ENCODE data around the gene MUC12. TPM values are rescaled to one million over a fixed set of nuclear protein-coding genes. Genes with fewer than 3 reads are reported as not detected.

The MUC12 gene
- total RNA-seq, 1 experiment from 2014 or later, result 11.5 TPM

GRCh38 chr7:101066833-101067177 is 97.4 kb downstream of the MUC12 start:
- H3K27me3 Mint-ChIP-seq (ENCODE audit: low read depth), result peaks cover 7% of the 10 kb centered on the region
- Histone ChIP-seq H2BK12ac (ENCODE audit: insufficient read length, low read depth, low read length) (no peak overlapping the region), H3K4me1 (ENCODE audit: insufficient read depth, low read length) (0 out of 2 replicates have a peak, but pooled peaks cover 1% of the 10 kb centered on the region), H3K79me1 (ENCODE audit: insufficient read depth, low read depth, low read length, poor library complexity, severe bottlenecking) (no peaks in the 10 kb centered on the region), H2BK20ac (ENCODE audit: low read depth, low read length, poor library complexity, severe bottlenecking) (no peak overlapping the region), H3K9ac (ENCODE audit: extremely low read depth, insufficient read length, low read length) (no peak overlapping the region), H4K8ac (replicated peaks; ENCODE audit: insufficient read length, low read depth, low read length) (no peak overlapping the region), H3K4me2 (ENCODE audit: insufficient read depth, insufficient read length, low read length) (no peak overlapping the region), H3K18ac (ENCODE audit: insufficient read length, low read depth, low read length) (no peak overlapping the region), H2AK5ac (ENCODE audit: insufficient read length, low read length) (no peak overlapping the region), H2BK15ac (ENCODE audit: low read depth, low read length) (no peak overlapping the region), H3K79me2 (ENCODE audit: insufficient read depth, low read length) (no peaks in the 10 kb centered on the region), H3K14ac (ENCODE audit: insufficient read depth, low read length) (no peak overlapping the region), H4K91ac (ENCODE audit: insufficient read length, low read depth, low read length) (no peak overlapping the region), H2BK5ac (ENCODE audit: insufficient read length, low read length) (no peak overlapping the region), H3K56ac (ENCODE audit: insufficient read length, low read depth, low read length) (no peak overlapping the region), H3K4ac (ENCODE audit: low read depth, low read length) (no peak overlapping the region), H2AFZ (ENCODE audit: low read length) (no peak overlapping the region), H3K23me2 (ENCODE audit: insufficient read length, low read depth, low read length, poor library complexity, severe bottlenecking) (no peaks in the 10 kb centered on the region), H3K9me3 (ENCODE audit: control insufficient read depth, low read depth, low read length) (no peaks in the 10 kb centered on the region), H2BK120ac (ENCODE audit: low read depth, low read length, poor library complexity, severe bottlenecking) (no peak overlapping the region), H4K20me1 (ENCODE audit: control insufficient read depth, insufficient read depth, insufficient read length) (no peaks in the 10 kb centered on the region), H3T11ph (ENCODE audit: low read length) (no peak overlapping the region), H3K23ac (ENCODE audit: insufficient read length, low read depth, low read length) (no peak overlapping the region), H3K27me3 (ENCODE audit: insufficient read depth, low read length) (no peaks in the 10 kb centered on the region), H4K5ac (ENCODE audit: insufficient read length, low read depth, low read length) (no peak overlapping the region), H3K27ac (ENCODE audit: insufficient read length, low read depth, low read length) (no peak overlapping the region)
- TF ChIP-seq CTCF (conservative IDR thresholded peaks at IDR 0.05), result no peak
- H3K4me1 Mint-ChIP-seq, result peaks cover 11 to 12% of the 10 kb centered on the region in 2 experiments
- no peaks in the 10 kb centered on the region for H3K9me3 Mint-ChIP-seq
- peak overlapping the region in 1 of 3 experiments; percentile 45; a peak in 3 of 7 replicates for H3K27ac Mint-ChIP-seq
- no CpG with 5 or more reads among the region's 7 CpGs for WGBS (ENCODE audit: extremely low coverage, insufficient read length, low lambda C conversion rate)
- no peak for DNase-seq
- peak overlapping the region in 1 of 2 experiments; percentile 34; a peak in 1 of 5 replicates for H3K4me3 Mint-ChIP-seq
- no peaks in the 10 kb centered on the region; a peak in 1 of 7 replicates for H3K36me3 Mint-ChIP-seq (ENCODE audit: insufficient read depth in 1 of 3, low read depth in 3 of 3)

Data from H9 (cell line).